Spleen (tissue), 11 donors: ENCODE measurements around the gene PARVG. TPM values are rescaled to one million over a fixed set of nuclear protein-coding genes. Genes with fewer than 3 reads are reported as not detected.

Source experiments
- DNase-seq: peaks from one replicate; pipeline ENCODE4 v3.0.0-alpha.2; 2020
- H3K27ac ChIP-seq, 8 donors: fragments of 200-600 bp; sonication (generic) in 7 of 8; 1 replicate in 4 of 8; 2 replicates in 4 of 8; pipeline versions ENCODE4 v1.5.0 to v1.8.0; 2016 to 2021; ENCODE audit warnings: inconsistent platforms in 4 of 8, mild to moderate bottlenecking in 4 of 8, moderate library complexity in 1 of 8
- H3K27me3 ChIP-seq, 7 donors: fragments of 200-600 bp; sonication (generic) in 6 of 7; replicated peaks in 1 of 7; 1 replicate in 4 of 7; 2 replicates in 3 of 7; pipeline versions ENCODE4 v1.5.0 to v1.8.0; 2016 to 2021; ENCODE audit warnings: inconsistent platforms in 3 of 7, mild to moderate bottlenecking in 1 of 7
- H3K36me3 ChIP-seq, 6 donors: fragments of 200-600 bp; sonication (generic) in 5 of 6; 1 replicate in 4 of 6; 2 replicates in 2 of 6; pipeline versions ENCODE4 v1.5.0 to v1.8.0; 2016 to 2021; ENCODE audit warnings: inconsistent platforms in 2 of 6
- H3K4me1 ChIP-seq, 6 donors: fragments of 200-600 bp; sonication (generic) in 5 of 6; 1 replicate in 3 of 6; 2 replicates in 3 of 6; pipeline versions ENCODE4 v1.5.0 to v1.8.0; 2016 to 2021; ENCODE audit warnings: inconsistent platforms in 3 of 6
- H3K4me3 ChIP-seq, 8 donors: fragments of 200-600 bp; sonication (generic) in 7 of 8; 1 replicate in 4 of 8; 2 replicates in 4 of 8; pipeline versions ENCODE4 v1.5.0 to v1.8.0; 2016 to 2021; ENCODE audit warnings: inconsistent platforms in 4 of 8, mild to moderate bottlenecking in 4 of 8, moderate library complexity in 2 of 8
- H3K9me3 ChIP-seq, 8 donors: fragments of 200-600 bp; sonication (generic) in 7 of 8; 1 replicate in 4 of 8; 2 replicates in 4 of 8; pipeline versions ENCODE4 v1.5.0 to v1.8.0; 2016 to 2021; ENCODE audit warnings: inconsistent platforms in 4 of 8
- CTCF ChIP-seq, 11 experiments: fragments of 200-600 bp in 7 of 11; fragments of 450-650 bp in 4 of 11; sonication (generic) in 4 of 11; IDR thresholded peaks in 8 of 11; conservative IDR thresholded peaks in 3 of 11; 1 replicate in 7 of 11; 2 replicates in 4 of 11; pipeline versions ENCODE4 v1.4.0 to v1.8.0; 2016 to 2021; ENCODE audit warnings: antibody characterized with exemption in 11 of 11, inconsistent platforms in 4 of 11, mild to moderate bottlenecking in 1 of 11
- POLR2A ChIP-seq, 3 donors: fragments of 450-650 bp; IDR thresholded peaks; one replicate each; pipeline ENCODE4 v1.5.1; 2017; ENCODE audit warnings: antibody characterized with exemption in 3 of 3, mild to moderate bottlenecking in 1 of 3
- POLR2AphosphoS5 ChIP-seq, 3 donors: sonication (generic); formaldehyde crosslinking; IDR thresholded peaks; one replicate each; pipeline ENCODE4 v1.5.1; 2017; ENCODE audit warnings: antibody characterized with exemption in 3 of 3
- WGBS, 5 donors: extraction: QIAGEN DNeasy Blood & Tissue Kit in 3 of 5; methylation state at CpG; one replicate each; pipeline versions ENCODE4 v1.1.5 to v1.1.7; 2013 to 2018; 5-methylcytosine and 5-hydroxymethylcytosine counted together
- intact Hi-C: fragments of 100-400 bp; cut with DNase I; formaldehyde crosslinking; loops from one replicate; pipeline ENCODE4 v1.15.0; 2023; ENCODE audit warnings: low total_unique reads
- polyA plus RNA-seq, 3 donors: library from polyadenylated mRNA; stranded (reverse); fragments of 200-250 nt; gene quantifications; one replicate each; pipeline ENCODE4 v1.2.1, GENCODE V29; 2013
- total RNA-seq, 7 donors: library from RNA; depleted of rRNA in 3 of 7; stranded (reverse); fragments of >200 nt in 3 of 7; fragmentation: NEBNext Ultra II Directional in 4 of 7; extraction: Animal tissue kit (Norgen Biotek cat#: 25700) in 4 of 7; gene quantifications; one replicate each; pipeline versions ENCODE4 v1.1.0 to v1.2.1, GENCODE V29; 2016 to 2021
- donor health status: healthy with polysubstance abuse.
- donor health status: DM: no; HTN: no; CAD: no; lungs with moderate emphysema.
- donor health status: DM: no; HTN: no; CAD: no.
- donor health status: Bipolar disorder and iron deficiency.
- donor health status: healthy.
- donor health status: DM: no; HTN: no; CAD: no.
- donor health status: DM: yes; HTN: yes; CAD: no.

PARVG gene
- total and polyA plus RNA-seq, 10 donors: 118 to 226 (median 159) TPM

- DNase-seq: no peak
- WGBS, 5 donors: 76 to 88% (median 82%) methylated on average over 4 of the region's 4 CpGs
- H3K27ac ChIP-seq: no peak overlapping the region
- peaks cover 0 to 20% (median 14%) of the 10 kb centered on the region in 8 donors for H3K9me3 ChIP-seq
- H3K4me3 ChIP-seq: no peak overlapping the region
- no peaks in the 10 kb centered on the region for H3K27me3 ChIP-seq
- no peak for TF ChIP-seq CTCF (IDR thresholded peaks at IDR 0.05 in 8 of 11, conservative IDR thresholded peaks at IDR 0.05 in 3 of 11)
- no peak for TF ChIP-seq POLR2A (IDR thresholded peaks at IDR 0.05)
- no peak for TF ChIP-seq POLR2AphosphoS5 (IDR thresholded peaks at IDR 0.05)
- H3K4me1 ChIP-seq: peaks cover 0 to 74% (median 20%) of the 10 kb centered on the region in 6 donors
- peaks cover 0 to 40% (median 9%) of the 10 kb centered on the region in 6 donors for H3K36me3 ChIP-seq
- intact Hi-C loops: no loop called here
Observed at GRCh38 chr22:44207981-44208317, 27.2 kb downstream of the PARVG start.

- Histone ChIP-seq H3K36me3 (peaks cover 0 to 26% (median 7%) of the 10 kb centered on the region in 6 donors), H3K27me3 (no peaks in the 10 kb centered on the region), H3K9me3 (peaks cover 0 to 20% (median 15%) of the 10 kb centered on the region in 8 donors), H3K4me1 (peaks cover 0 to 70% (median 19%) of the 10 kb centered on the region in 6 donors), H3K27ac (no peak overlapping the region), H3K4me3 (no peak overlapping the region)
- no peak for DNase-seq
- intact Hi-C loops: no loop called here
- TF ChIP-seq CTCF (IDR thresholded peaks at IDR 0.05 in 8 of 11, conservative IDR thresholded peaks at IDR 0.05 in 3 of 11): no peak
- TF ChIP-seq POLR2AphosphoS5 (IDR thresholded peaks at IDR 0.05): no peak
- no peak for TF ChIP-seq POLR2A (IDR thresholded peaks at IDR 0.05)
- WGBS, 5 donors: 83 to 92% (median 83%) methylated on average over 3 of the region's 3 CpGs
Observed at GRCh38 chr22:44209343-44209742, 28.6 kb downstream of the PARVG start.

GRCh38 chr22:44210722-44211121 is 30.0 kb downstream of the PARVG start:
- H3K27ac ChIP-seq: no peak overlapping the region
- no peak for TF ChIP-seq POLR2AphosphoS5 (IDR thresholded peaks at IDR 0.05)
- no peak overlapping the region for H3K4me3 ChIP-seq
- intact Hi-C loops: no loop called here
- peaks cover 0 to 30% (median 25%) of the 10 kb centered on the region in 8 donors for H3K9me3 ChIP-seq
- no peak for DNase-seq
- 79 to 91% (median 85%) methylated on average over 4 of the region's 4 CpGs for WGBS, 5 donors
- H3K27me3 ChIP-seq: no peaks in the 10 kb centered on the region
- H3K36me3 ChIP-seq: peaks cover 0 to 12% (median 4%) of the 10 kb centered on the region in 6 donors
- peaks cover 0 to 57% (median 5%) of the 10 kb centered on the region in 6 donors for H3K4me1 ChIP-seq

GRCh38 chr22:44211256-44211945 is 30.7 kb downstream of the PARVG start:
- intact Hi-C loops: no loop called here
- 63 to 80% (median 73%) methylated on average over 6 of the region's 6 CpGs for WGBS, 5 donors
- Histone ChIP-seq H3K9me3 (peaks cover 0 to 33% (median 25%) of the 10 kb centered on the region in 8 donors), H3K4me3 (no peak overlapping the region), H3K36me3 (peaks cover 0 to 5% (median under 1%) of the 10 kb centered on the region in 6 donors), H3K27me3 (no peaks in the 10 kb centered on the region), H3K27ac (peak overlapping the region in 1 of 8 donors; percentile 32), H3K4me1 (peaks cover 0 to 50% (median 3%) of the 10 kb centered on the region in 6 donors)
- DNase-seq: no peak
- TF ChIP-seq POLR2A (IDR thresholded peaks at IDR 0.05) (no peak), CTCF (IDR thresholded peaks at IDR 0.05 in 8 of 11, conservative IDR thresholded peaks at IDR 0.05 in 3 of 11) (no peak), POLR2AphosphoS5 (IDR thresholded peaks at IDR 0.05) (no peak)
